SK-N-SH (cell line): ENCODE measurements around the gene ZC3H12C. TPM values are rescaled to one million over a fixed set of nuclear protein-coding genes. Genes with fewer than 3 reads are reported as not detected.

Source experiments
- CTCF ChIA-PET: fragments of 300-600, 350-600 bp; formaldehyde crosslinking; extraction: SDS; loops from one replicate; lab custom pipeline; 2021; lab: Yijun Ruan, JAX
- POLR2A ChIA-PET: fragments of 350-600 bp; sonication (Branson Sonifier 250); formaldehyde crosslinking; extraction: SDS; loops from one replicate; lab custom pipeline; 2020; ENCODE audit warnings: antibody characterized with exemption, inconsistent platforms; lab: Yijun Ruan, JAX
- DNase-seq: peaks from one replicate; pipeline ENCODE4 v3.0.0; 2012
- H2AFZ ChIP-seq: fragments of 200-600 bp; sonication (generic); 2 replicates; pipeline ENCODE4 v1.8.1; 2016; ENCODE audit warnings: antibody characterized with exemption, mild to moderate bottlenecking, low read depth
- H3F3A ChIP-seq: fragments of 200-600 bp; sonication (generic); replicated peaks from 2 replicates; pipeline ENCODE3; 2016; ENCODE audit warnings: antibody characterized with exemption, mild to moderate bottlenecking; ENCODE audit not compliant: insufficient read depth
- H3K27ac ChIP-seq, 2 experiments: fragments of 200-500 bp in 1 of 2; fragments of 200-600 bp in 1 of 2; sonication (Bioruptor generic) in 1 of 2; sonication (generic), shearing (Covaris generic) in 1 of 2; 2 replicates each; pipeline versions ENCODE4 v1.5.1 to v1.6.1; 2014 to 2016; ENCODE audit warnings: low read depth in 2 of 2, inconsistent platforms in 1 of 2, low read length in 1 of 2, mild to moderate bottlenecking in 1 of 2, mixed read lengths in 1 of 2
- H3K27me3 ChIP-seq: fragments of 200-600 bp; sonication (generic), shearing (Covaris generic); 2 replicates; pipeline ENCODE4 v1.6.1; 2016; ENCODE audit warnings: mixed run types; ENCODE audit not compliant: insufficient read depth
- H3K36me3 ChIP-seq, 2 experiments: fragments of 200-500 bp in 1 of 2; fragments of 200-600 bp in 1 of 2; sonication (Bioruptor generic) in 1 of 2; sonication (generic) in 1 of 2; replicated peaks in 1 of 2; 2 replicates each; pipeline versions ENCODE3 to v1.5.1; 2014 to 2016; ENCODE audit warnings: low read length in 1 of 2, mild to moderate bottlenecking in 1 of 2; ENCODE audit not compliant: insufficient read depth in 2 of 2, control insufficient read depth in 1 of 2
- H3K4me1 ChIP-seq, 2 experiments: fragments of 200-500 bp in 1 of 2; fragments of 200-600 bp in 1 of 2; sonication (Bioruptor generic) in 1 of 2; sonication (generic), shearing (Covaris generic) in 1 of 2; 2 replicates each; pipeline versions ENCODE4 v1.5.1 to v1.6.1; 2014 to 2016; ENCODE audit warnings: low read depth in 1 of 2, low read length in 1 of 2, mixed run types in 1 of 2; ENCODE audit not compliant: insufficient read depth in 2 of 2, control insufficient read depth in 1 of 2
- H3K4me2 ChIP-seq: fragments of 200-600 bp; sonication (generic), shearing (Covaris generic); 2 replicates; pipeline ENCODE4 v1.6.1; 2017; ENCODE audit warnings: mixed run types
- H3K4me3 ChIP-seq, 2 experiments: fragments of 200-500 bp in 1 of 2; fragments of 200-600 bp in 1 of 2; sonication (Bioruptor generic) in 1 of 2; sonication (generic), shearing (Covaris generic) in 1 of 2; 2 replicates each; pipeline versions ENCODE4 v1.5.1 to v1.8.1; 2014 to 2016; ENCODE audit warnings: low read depth in 2 of 2, inconsistent platforms in 1 of 2, low read length in 1 of 2, mild to moderate bottlenecking in 1 of 2, mixed read lengths in 1 of 2, moderate library complexity in 1 of 2
- H3K79me2 ChIP-seq: fragments of 200-600 bp; sonication (generic); 2 replicates; pipeline ENCODE4 v1.8.1; 2017; ENCODE audit warnings: mild to moderate bottlenecking; ENCODE audit not compliant: insufficient read depth
- H3K9ac ChIP-seq: fragments of 200-600 bp; sonication (generic); 2 replicates; pipeline ENCODE4 v1.6.1; 2017; ENCODE audit warnings: mixed run types
- H3K9me2 ChIP-seq: fragments of 200-600 bp; sonication (generic); 2 replicates; pipeline ENCODE4 v1.6.1; 2017; ENCODE audit warnings: mixed run types
- H3K9me3 ChIP-seq: fragments of 200-600 bp; sonication (generic); 2 replicates; pipeline ENCODE4 v1.6.1; 2017; ENCODE audit warnings: mixed run types, mild to moderate bottlenecking, moderate library complexity
- H4K20me1 ChIP-seq: fragments of 200-600 bp; sonication (generic); 2 replicates; pipeline ENCODE4 v1.6.1; 2017; ENCODE audit warnings: mild to moderate bottlenecking, mixed run types; ENCODE audit not compliant: insufficient read depth
- CHD2 ChIP-seq: fragments of 150-350 bp; IDR thresholded peaks from 2 replicates; pipeline ENCODE4 v1.6.1; 2018; ENCODE audit warnings: low read length; ENCODE audit not compliant: partially characterized antibody
- CTCF ChIP-seq: fragments of 200-600 bp; sonication (generic); IDR thresholded peaks from 2 replicates; pipeline ENCODE4 v1.6.1; 2017; ENCODE audit warnings: antibody characterized with exemption, mild to moderate bottlenecking, moderate library complexity
- EP300 ChIP-seq, 2 experiments: IDR thresholded peaks; 2 replicates each; pipeline versions ENCODE4 v1.4.0 to v1.6.1; 2012; ENCODE audit warnings: borderline replicate concordance in 1 of 2, low read depth in 1 of 2, low read length in 1 of 2
- FOSL2 ChIP-seq: IDR thresholded peaks from 2 replicates; pipeline ENCODE4 v1.4.0; 2012; ENCODE audit warnings: low read depth, mild to moderate bottlenecking, moderate library complexity, borderline replicate concordance
- FOXJ3 ChIP-seq: sonication (generic); formaldehyde crosslinking; IDR thresholded peaks from 2 replicates; pipeline ENCODE4 v1.5.1; 2020; ENCODE audit warnings: mild to moderate bottlenecking, missing genetic modification reagents
- FOXM1 ChIP-seq: IDR thresholded peaks from 2 replicates; pipeline ENCODE4 v1.4.0; 2012; ENCODE audit warnings: low read depth, mild to moderate bottlenecking
- JUND ChIP-seq: IDR thresholded peaks from 2 replicates; pipeline ENCODE4 v1.4.0; 2012
- NFIC ChIP-seq: IDR thresholded peaks from 2 replicates; pipeline ENCODE4 v1.4.0; 2012; ENCODE audit warnings: borderline replicate concordance
- NRF1 ChIP-seq: IDR thresholded peaks from 2 replicates; pipeline ENCODE4 v1.6.1; 2012; ENCODE audit warnings: low read depth, mild to moderate bottlenecking, low read length
- PBX3 ChIP-seq: IDR thresholded peaks from 2 replicates; pipeline ENCODE4; 2012
- RFX5 ChIP-seq: IDR thresholded peaks from 2 replicates; pipeline ENCODE4 v1.6.1; 2012; ENCODE audit warnings: mild to moderate bottlenecking, improper control_type of control experiment, low read length
- RXRA ChIP-seq: IDR thresholded peaks from 2 replicates; pipeline ENCODE4 v1.4.0; 2012; ENCODE audit warnings: low read depth, mild to moderate bottlenecking, borderline replicate concordance
- SMC3 ChIP-seq: IDR thresholded peaks from 2 replicates; pipeline ENCODE4 v1.6.1; 2012; ENCODE audit warnings: low read depth, low read length, improper control_type of control experiment
- TAF1 ChIP-seq: IDR thresholded peaks from 2 replicates; pipeline ENCODE4 v1.6.1; 2012; ENCODE audit warnings: low read depth, mild to moderate bottlenecking, low read length, moderate library complexity, borderline replicate concordance
- TCF12 ChIP-seq: IDR thresholded peaks from 2 replicates; pipeline ENCODE4 v1.4.0; 2012
- USF2 ChIP-seq: fragments of 150-350 bp; IDR thresholded peaks from 2 replicates; pipeline ENCODE4 v1.6.1; 2017; ENCODE audit warnings: antibody characterized with exemption, low read length, low read depth, borderline replicate concordance
- YY1 ChIP-seq: IDR thresholded peaks from 2 replicates; pipeline ENCODE4 v1.4.0; 2012; ENCODE audit warnings: low read depth, mild to moderate bottlenecking
- ZBTB33 ChIP-seq: IDR thresholded peaks from 2 replicates; pipeline ENCODE4 v1.4.0; 2012; ENCODE audit warnings: low read depth, borderline replicate concordance
- WGBS: methylation state at CpG from one replicate; pipeline ENCODE4 v1.1.6; 2017; ENCODE audit warnings: low lambda C conversion rate; 5-methylcytosine and 5-hydroxymethylcytosine counted together
- polyA plus RNA-seq, 3 experiments: library from polyadenylated mRNA; depleted of rRNA; stranded (reverse); fragments of >200 nt; gene quantifications; 2 replicates each; pipeline ENCODE4 v1.2.3, GENCODE V29; 2012

ZC3H12C gene
- polyA plus RNA-seq, 1 of the 3 experiments (the other 2 are of a cell fraction) = 2.8 TPM

GRCh38 chr11:110077831-110078325 is 15.3 kb upstream of the ZC3H12C start:
- peaks cover 7% of the 10 kb centered on the region for H3F3A ChIP-seq
- H2AFZ ChIP-seq = no peak overlapping the region; the same call in 1 of the 2 replicates
- H3K4me2 ChIP-seq = peak overlapping the region; percentile 59; the same call in 1 of the 2 replicates
- no peaks in the 10 kb centered on the region for H3K9me3 ChIP-seq
- H3K9ac ChIP-seq = no peak overlapping the region
- no peaks in the 10 kb centered on the region for H4K20me1 ChIP-seq
- ChIA-PET POLR2A (no interaction called here), CTCF (interaction anchor here (0.9 to 2.7 kb wide), 4 partner anchors 9 to 352 kb away, joined by 3 to 13 read pairs (median 3); partner anchors contain the start of genes FDX1 and ZC3H12C)
- H3K27me3 ChIP-seq = no peaks in the 10 kb centered on the region
- no peak for TF ChIP-seq NRF1
- peak; percentile 34; the same call in 1 of the 2 replicates for TF ChIP-seq TCF12
- TF ChIP-seq PBX3 = peak; percentile 37; the same call in 1 of the 2 replicates
- no peak for TF ChIP-seq CHD2
- peak; percentile 77 for TF ChIP-seq FOSL2
- peak; percentile 57 for TF ChIP-seq JUND
- peak; percentile 17; the same call in 1 of the 2 replicates for TF ChIP-seq NFIC
- H3K36me3 ChIP-seq = no peaks in the 10 kb centered on the region
- H3K79me2 ChIP-seq = no peaks in the 10 kb centered on the region
- H3K9me2 ChIP-seq = no peaks in the 10 kb centered on the region
- peak overlapping the region in 1 of 2 experiments; percentile 13; a peak in 1 of 4 replicates for H3K4me3 ChIP-seq
- DNase-seq = no peak
- WGBS = 38% methylated on average over 6 of the region's 6 CpGs
- H3K27ac ChIP-seq = peak overlapping the region in 1 of 2 experiments; percentile 64; a peak in 2 of 4 replicates
- peaks cover 0 to 21% of the 10 kb centered on the region in 2 experiments; a peak in 1 of 4 replicates for H3K4me1 ChIP-seq

- 89% methylated on average over 1 of the region's 1 CpG for WGBS
- Histone ChIP-seq H3K27ac (0 out of 4 replicates have a peak overlapping the region, but pooled peaks of 1 of the 2 experiments have one; percentile 64), H3K27me3 (no peaks in the 10 kb centered on the region), H3K9me3 (no peaks in the 10 kb centered on the region), H3K4me2 (no peak overlapping the region), H3K4me3 (no peak overlapping the region), H2AFZ (no peak overlapping the region), H3K4me1 (peaks cover 0 to 21% of the 10 kb centered on the region in 2 experiments; a peak in 1 of 4 replicates), H3K9me2 (no peaks in the 10 kb centered on the region), H3K36me3 (no peaks in the 10 kb centered on the region), H3F3A (peaks cover 7% of the 10 kb centered on the region), H3K9ac (no peak overlapping the region), H3K79me2 (no peaks in the 10 kb centered on the region), H4K20me1 (no peaks in the 10 kb centered on the region)
- ChIA-PET CTCF (interaction anchor here (1.0 to 2.7 kb wide), 2 partner anchors 14 to 122 kb away, joined by 3 to 13 read pairs; partner anchors contain the start of gene ZC3H12C), POLR2A (no interaction called here)
- no peak for DNase-seq
- TF ChIP-seq FOXJ3 = no peak
- TF ChIP-seq YY1 = no peak
- TF ChIP-seq USF2 = no peak
- no peak for TF ChIP-seq FOSL2
- no peak for TF ChIP-seq CHD2
- no peak for TF ChIP-seq ZBTB33
- no peak for TF ChIP-seq NFIC
- no peak for TF ChIP-seq RFX5
- no peak for TF ChIP-seq TAF1
- no peak for TF ChIP-seq JUND
- TF ChIP-seq SMC3 = no peak
- no peak for TF ChIP-seq NRF1
- TF ChIP-seq EP300 (IDR thresholded peaks at IDR 0.05; ENCODE audit: borderline replicate concordance in 1 of 2, low read depth in 1 of 2, low read length in 1 of 2) = no peak
- TF ChIP-seq FOXM1 = no peak
- no peak for TF ChIP-seq PBX3
- no peak for TF ChIP-seq TCF12
- no peak for TF ChIP-seq RXRA
- no peak for TF ChIP-seq CTCF
Observed at GRCh38 chr11:110078923-110079544, 14.2 kb upstream of the ZC3H12C start.
